Peyer's patch (tissue), 4 donors: ENCODE measurements around the gene TMEM187.

Source experiments
- CTCF ChIP-seq, 6 experiments: fragments of 450-650 bp in 4 of 6; fragments of 200-600 bp in 2 of 6; sonication (generic) in 1 of 6; IDR thresholded peaks; one replicate each; pipeline ENCODE4 v1.5.1; 2017 to 2019; ENCODE audit warnings: antibody characterized with exemption in 6 of 6, mild to moderate bottlenecking in 3 of 6, moderate library complexity in 1 of 6
- POLR2A ChIP-seq, 2 donors: fragments of 450-650 bp; IDR thresholded peaks; one replicate each; pipeline ENCODE4 v1.5.1; 2017; ENCODE audit warnings: antibody characterized with exemption in 2 of 2, mild to moderate bottlenecking in 2 of 2, moderate library complexity in 2 of 2

GRCh38 chrX:153948847-153949805 lies 23.4 kb upstream of the TMEM187 start:
- TF ChIP-seq CTCF (IDR thresholded peaks at IDR 0.05) (no peak), POLR2A (IDR thresholded peaks at IDR 0.05) (no peak)
